Measurements from ENCODE around the gene CNR2. TPM values are rescaled to one million over a fixed set of nuclear protein-coding genes. Genes with fewer than 3 reads are reported as not detected.
A peak's percentile ranks its signal among the peaks of the same experiment; 100 is the strongest.

The CNR2 gene
- total and polyA plus RNA-seq, 9 donors: 0.03 to 0.11 (median 0.10) TPM; not detected in 6

- Histone ChIP-seq H3K4me3 (no peak overlapping the region), H3K36me3 (no peaks in the 10 kb centered on the region), H3K4me1 (ENCODE audit: insufficient read depth) (peaks cover 2% of the 10 kb centered on the region), H3K27me3 (no peaks in the 10 kb centered on the region), H3K9me3 (no peaks in the 10 kb centered on the region), H3K27ac (no peak overlapping the region)
- intact Hi-C loops (cut with DNase I): loop anchor here in 1 of 4 donors (5.0 kb wide), 1 partner anchor 35 kb away; the partner anchor contains the start of gene PNRC2
- DNase-seq: peak in 1 of 5 donors; percentile 57
- TF ChIP-seq POLR2A (IDR thresholded peaks at IDR 0.05): no peak
- peak; percentile 31 for TF ChIP-seq EP300 (IDR thresholded peaks at IDR 0.05)
- WGBS, 3 donors: 45 to 65% (median 58%) methylated on average over 8 of the region's 8 CpGs
These were observed 9.3 kb upstream of the CNR2 start for GRCh38 chr1:23922321-23922943.

GRCh38 chr1:23916209-23917131 is 3.3 kb upstream of the CNR2 start:
- peak; percentile 49 to 62 (median 61) for DNase-seq
- Histone ChIP-seq H3K4me3 (no peak overlapping the region), H3K27me3 (no peaks in the 10 kb centered on the region), H3K9me3 (no peaks in the 10 kb centered on the region), H3K36me3 (no peaks in the 10 kb centered on the region), H3K4me1 (ENCODE audit: insufficient read depth) (peaks cover 2% of the 10 kb centered on the region), H3K27ac (no peak overlapping the region)
- intact Hi-C loops (cut with DNase I): loop anchor here in 2 of 4 donors (5.0 kb wide), 2 partner anchors 139 to 149 kb away; partner anchors contain the start of gene PITHD1 (in 1 of the 2)
- WGBS, 3 donors: 55 to 59% (median 59%) methylated on average over 12 of the region's 12 CpGs
- no peak for TF ChIP-seq EP300 (IDR thresholded peaks at IDR 0.05)
- no peak for TF ChIP-seq POLR2A (IDR thresholded peaks at IDR 0.05)
- peak; percentile 16 to 22 (median 19) for TF ChIP-seq CTCF (IDR thresholded peaks at IDR 0.05)

- Histone ChIP-seq H3K27ac (no peak overlapping the region), H3K9me3 (no peaks in the 10 kb centered on the region), H3K36me3 (no peaks in the 10 kb centered on the region), H3K4me3 (no peak overlapping the region), H3K27me3 (no peaks in the 10 kb centered on the region), H3K4me1 (ENCODE audit: insufficient read depth) (no peaks in the 10 kb centered on the region)
- intact Hi-C loops (cut with DNase I): loop anchor here in 2 of 4 donors (5.0 kb wide), 2 partner anchors 138 to 148 kb away; partner anchors contain the start of gene PITHD1 (in 1 of the 2)
- WGBS, 3 donors: 94 to 96% (median 95%) methylated on average over 5 of the region's 5 CpGs
- TF ChIP-seq CTCF (IDR thresholded peaks at IDR 0.05) (no peak), EP300 (IDR thresholded peaks at IDR 0.05) (no peak), POLR2A (IDR thresholded peaks at IDR 0.05) (no peak)
- DNase-seq: no peak
These were observed 2.3 kb upstream of the CNR2 start for GRCh38 chr1:23915466-23915865.

GRCh38 chr1:23914921-23915320 is 1.8 kb upstream of the CNR2 start:
- H3K4me1 ChIP-seq (ENCODE audit: insufficient read depth): no peaks in the 10 kb centered on the region
- DNase-seq: no peak
- no peak overlapping the region for H3K4me3 ChIP-seq
- no peak overlapping the region for H3K27ac ChIP-seq
- WGBS, 3 donors: 92 to 93% (median 93%) methylated on average over 4 of the region's 4 CpGs
- H3K9me3 ChIP-seq: no peaks in the 10 kb centered on the region
- H3K36me3 ChIP-seq: no peaks in the 10 kb centered on the region
- TF ChIP-seq CTCF (IDR thresholded peaks at IDR 0.05) (no peak), EP300 (IDR thresholded peaks at IDR 0.05) (no peak), POLR2A (IDR thresholded peaks at IDR 0.05) (no peak)
- intact Hi-C loops (cut with DNase I): loop anchor here in 2 of 4 donors (5.0 kb wide), 2 partner anchors 138 to 148 kb away; partner anchors contain the start of gene PITHD1 (in 1 of the 2)
- H3K27me3 ChIP-seq: no peaks in the 10 kb centered on the region
